Raji (cell line): ENCODE results near the gene SLC25A1.

Experiments
- POLR2A ChIP-seq: IDR thresholded peaks from 2 replicates; pipeline ENCODE4 v1.6.1; 2011; ENCODE audit warnings: low read depth, low read length, control low read depth; ENCODE audit not compliant: insufficient read depth

SLC25A1 gene

GRCh38 chr22:19212302-19212870 is 33.9 kb upstream of the SLC25A1 start:
- no peak for TF ChIP-seq POLR2A

- TF ChIP-seq POLR2A: no peak
These were observed 31.7 kb upstream of the SLC25A1 start for GRCh38 chr22:19210188-19210587.

- TF ChIP-seq POLR2A: no peak
These were observed 29.8 kb upstream of the SLC25A1 start for GRCh38 chr22:19208287-19208847.

GRCh38 chr22:19207884-19208283 is 29.3 kb upstream of the SLC25A1 start:
- TF ChIP-seq POLR2A: no peak

- no peak for TF ChIP-seq POLR2A
These were observed 28.9 kb upstream of the SLC25A1 start for GRCh38 chr22:19207401-19207808.

GRCh38 chr22:19206287-19206686 is 27.8 kb upstream of the SLC25A1 start:
- no peak for TF ChIP-seq POLR2A

GRCh38 chr22:19204640-19205039 is 26.1 kb upstream of the SLC25A1 start:
- TF ChIP-seq POLR2A: no peak

- no peak for TF ChIP-seq POLR2A
These were observed 25.3 kb upstream of the SLC25A1 start for GRCh38 chr22:19203834-19204233.

- no peak for TF ChIP-seq POLR2A
These were observed 23.6 kb upstream of the SLC25A1 start for GRCh38 chr22:19201869-19202798.

GRCh38 chr22:19201130-19201868 is 22.8 kb upstream of the SLC25A1 start:
- TF ChIP-seq POLR2A: no peak

- no peak for TF ChIP-seq POLR2A
These were observed 20.9 kb upstream of the SLC25A1 start for GRCh38 chr22:19199479-19199878.

- no peak for TF ChIP-seq POLR2A
These were observed 19.7 kb upstream of the SLC25A1 start for GRCh38 chr22:19197997-19198865.

GRCh38 chr22:19196841-19197612 is 18.5 kb upstream of the SLC25A1 start:
- no peak for TF ChIP-seq POLR2A

GRCh38 chr22:19195796-19196731 is 17.5 kb upstream of the SLC25A1 start:
- no peak for TF ChIP-seq POLR2A
